IMR-90 (cell line): Measurements from ENCODE around the gene GOLGA6C. TPM values are rescaled to one million over a fixed set of nuclear protein-coding genes. Genes with fewer than 3 reads are reported as not detected.
"Not testable (repeated sequence)": the region's sequence is repeated elsewhere in the genome, so short reads cannot be mapped to it uniquely, and the experiment has no call there.

Source experiments
- ATAC-seq: fragments of 200-7000 bp; cut with Tn5 transposase; 2 replicates; pipeline ENCODE4 v1.9.1; 2020; ENCODE audit warnings: low read depth, mild to moderate bottlenecking, moderate library complexity
- BruUV-seq: library from RNA; stranded (reverse); fragments of 400-500 nt; replicated peaks from 2 replicates; lab custom pipeline; 2021; lab: Mats Ljungman, UMichigan
- CTCF ChIA-PET: fragments of 300-600 bp; formaldehyde crosslinking; extraction: SDS; loops from one replicate; lab custom pipeline; 2021; ENCODE audit warnings: antibody characterized with exemption; lab: Yijun Ruan, JAX
- POLR2A ChIA-PET: fragments of 300-600 bp; sonication (Branson Sonifier 250); formaldehyde crosslinking; loops from one replicate; lab custom pipeline; 2022; ENCODE audit warnings: antibody characterized with exemption; ENCODE audit not compliant: unreplicated experiment; lab: Charles Lee
- DNase-seq: peaks from one replicate; pipeline ENCODE4 v3.0.0; 2013
- H2AFZ ChIP-seq: replicated peaks from 2 replicates; pipeline ENCODE3; 2013; ENCODE audit warnings: low read length, mild to moderate bottlenecking; ENCODE audit not compliant: poor library complexity
- H2AK5ac ChIP-seq: 2 replicates; pipeline ENCODE4 v1.6.1; 2013; ENCODE audit warnings: low read depth, low read length, inconsistent platforms
- H2AK9ac ChIP-seq: replicated peaks from 2 replicates; pipeline ENCODE3; 2013; ENCODE audit warnings: mild to moderate bottlenecking, low read depth, low read length, moderate library complexity; ENCODE audit not compliant: poor library complexity
- H2BK120ac ChIP-seq: 2 replicates; pipeline ENCODE4 v1.6.1; 2013; ENCODE audit warnings: low read depth, low read length, inconsistent platforms
- H2BK15ac ChIP-seq: 3 replicates; pipeline ENCODE4 v1.6.1; 2013; ENCODE audit warnings: low read depth, low read length, inconsistent platforms
- H2BK20ac ChIP-seq: 2 replicates; pipeline ENCODE4 v1.6.1; 2013; ENCODE audit warnings: low read depth, mild to moderate bottlenecking, inconsistent platforms, low read length, moderate library complexity
- H2BK5ac ChIP-seq: 2 replicates; pipeline ENCODE4 v1.6.1; 2013; ENCODE audit warnings: mild to moderate bottlenecking, low read depth, low read length, inconsistent platforms; ENCODE audit not compliant: poor library complexity, severe bottlenecking
- H3K14ac ChIP-seq: replicated peaks from 2 replicates; pipeline ENCODE4 v1.6.1; 2013; ENCODE audit warnings: low read depth, low read length, inconsistent platforms
- H3K18ac ChIP-seq: 2 replicates; pipeline ENCODE4 v1.6.1; 2013; ENCODE audit warnings: low read depth, low read length, control low read depth
- H3K23ac ChIP-seq: 2 replicates; pipeline ENCODE4 v1.6.1; 2013; ENCODE audit warnings: low read depth, low read length, inconsistent platforms
- H3K27ac ChIP-seq: 2 replicates; pipeline ENCODE4 v1.5.1; 2013; ENCODE audit warnings: mild to moderate bottlenecking, control low read depth, low read length; ENCODE audit not compliant: insufficient read depth
- H3K27me3 ChIP-seq: 2 replicates; pipeline ENCODE4 v1.6.1; 2013; ENCODE audit warnings: low read length; ENCODE audit not compliant: control insufficient read depth, insufficient read depth
- H3K36me3 ChIP-seq: 2 replicates; pipeline ENCODE4 v1.6.1; 2013; ENCODE audit warnings: low read length, mixed read lengths; ENCODE audit not compliant: control insufficient read depth, insufficient read depth
- H3K4ac ChIP-seq: 2 replicates; pipeline ENCODE4 v1.6.1; 2013; ENCODE audit warnings: low read depth, low read length, inconsistent platforms
- H3K4me1 ChIP-seq: 2 replicates; pipeline ENCODE4 v1.6.1; 2013; ENCODE audit warnings: low read length, mixed read lengths; ENCODE audit not compliant: control insufficient read depth, insufficient read depth
- H3K4me2 ChIP-seq: 2 replicates; pipeline ENCODE4 v1.6.1; 2013; ENCODE audit warnings: low read depth, mild to moderate bottlenecking, control low read depth, low read length, moderate library complexity
- H3K4me3 ChIP-seq: 2 replicates; pipeline ENCODE4 v1.5.1; 2013; ENCODE audit warnings: low read depth, mild to moderate bottlenecking, control low read depth, low read length, moderate library complexity; ENCODE audit not compliant: insufficient read depth
- H3K56ac ChIP-seq: 2 replicates; pipeline ENCODE4 v1.6.1; 2013; ENCODE audit warnings: low read length, inconsistent platforms; ENCODE audit not compliant: insufficient read depth; ENCODE audit errors: extremely low read depth
- H3K79me1 ChIP-seq, 2 experiments: 2 replicates each; pipeline ENCODE4 v1.6.1; 2013; ENCODE audit warnings: low read length in 2 of 2, inconsistent platforms in 1 of 2, low read depth in 1 of 2
- H3K9ac ChIP-seq: 2 replicates; pipeline ENCODE4 v1.6.1; 2013; ENCODE audit warnings: low read depth, low read length, control low read depth
- H3K9me1 ChIP-seq: 2 replicates; pipeline ENCODE4 v1.6.1; 2013; ENCODE audit warnings: low read length, inconsistent platforms; ENCODE audit not compliant: insufficient read depth
- H3K9me3 ChIP-seq: 2 replicates; pipeline ENCODE4 v1.6.1; 2013; ENCODE audit warnings: low read length; ENCODE audit not compliant: control insufficient read depth, insufficient read depth
- H4K20me1 ChIP-seq: 2 replicates; pipeline ENCODE4 v1.6.1; 2013; ENCODE audit warnings: low read length, inconsistent platforms; ENCODE audit not compliant: insufficient read depth
- H4K5ac ChIP-seq: 2 replicates; pipeline ENCODE4 v1.6.1; 2013; ENCODE audit warnings: mild to moderate bottlenecking, low read depth, low read length, control low read depth
- H4K8ac ChIP-seq, 2 experiments: 2 replicates each; pipeline ENCODE4 v1.6.1; 2013; ENCODE audit warnings: low read depth in 2 of 2, low read length in 2 of 2, control low read depth in 1 of 2, inconsistent platforms in 1 of 2
- H4K91ac ChIP-seq: 2 replicates; pipeline ENCODE4 v1.6.1; 2013; ENCODE audit warnings: low read depth, low read length, inconsistent platforms; ENCODE audit not compliant: insufficient read depth
- RFX5 ChIP-seq: IDR thresholded peaks from 2 replicates; pipeline ENCODE4 v1.8.0; 2012; ENCODE audit warnings: low read depth, mild to moderate bottlenecking, low read length, moderate library complexity
- WGBS, 2 experiments: methylation state at CpG; one replicate each; pipeline versions ENCODE4 v1.1.5 to v1.1.7; 2013; ENCODE audit warnings: missing lambda C conversion rate in 2 of 2; ENCODE audit not compliant: insufficient read length in 1 of 2; ENCODE audit errors: extremely low coverage in 2 of 2; 5-methylcytosine and 5-hydroxymethylcytosine counted together
- dilution Hi-C: fragments of 300-500 bp; cut with HindIII; formaldehyde crosslinking; loops from one replicate; pipeline ENCODE4 v1.14.3; 2018; ENCODE audit warnings: low sequenced_read_pairs; ENCODE audit not compliant: unreplicated experiment
- in situ Hi-C: fragments of 300-500 bp; cut with MboI; formaldehyde crosslinking; loops from 3 replicates; pipeline ENCODE4 v1.14.3; 2019; ENCODE audit warnings: low sequenced_read_pairs, inconsistent platforms, mixed read lengths
- intact Hi-C: fragments of 100-400 bp; cut with micrococcal nuclease; formaldehyde crosslinking; loops from 2 replicates; pipeline ENCODE4 v1.10.0; 2022
- polyA plus RNA-seq, 3 experiments: library from polyadenylated mRNA; depleted of rRNA; stranded (reverse); fragments of >200 nt; gene quantifications; 2 replicates each; pipeline ENCODE4 v1.2.3, GENCODE V29; 2012; ENCODE audit warnings: low replicate concordance in 1 of 3
- total RNA-seq: library from RNA; depleted of rRNA; stranded (reverse); fragments of >200 nt; gene quantifications from 2 replicates; pipeline ENCODE4 v1.2.3, GENCODE V29; 2012

The GOLGA6C gene
- total and polyA plus RNA-seq, 2 of the 4 experiments (the other 2 are of a cell fraction): not detected

DNA sequence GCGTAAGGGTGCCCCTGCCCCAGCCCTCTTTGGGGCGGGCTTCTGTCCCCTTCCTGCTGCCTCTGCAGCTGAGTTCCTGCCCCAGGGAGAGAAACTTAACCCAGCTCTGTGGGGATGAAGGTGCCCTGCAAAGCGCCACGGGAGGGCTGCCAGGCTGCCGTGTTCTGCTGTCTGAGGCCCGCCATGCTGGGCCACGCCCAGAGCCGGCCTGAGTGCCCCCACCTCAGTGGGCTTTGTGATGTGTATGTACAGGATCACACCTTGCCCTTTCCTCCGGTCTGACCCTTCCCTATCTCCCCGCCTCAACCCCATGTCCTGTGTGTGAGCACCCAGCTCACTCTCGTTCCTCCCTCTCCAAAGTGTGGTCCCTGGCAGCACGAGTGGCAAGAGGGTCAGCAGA lies 33.9 kb upstream of the GOLGA6C start:
- Histone ChIP-seq H3K79me1 (no peaks in the 10 kb centered on the region), H2AK5ac (no peak overlapping the region), H3K18ac (no peak overlapping the region), H3K14ac (no peak overlapping the region), H4K20me1 (no peaks in the 10 kb centered on the region), H4K91ac (no peak overlapping the region), H3K9ac (no peak overlapping the region), H3K56ac (no peak overlapping the region), H3K27ac (no peak overlapping the region), H3K27me3 (peaks cover 40% of the 10 kb centered on the region), H2AFZ (no peak overlapping the region), H2BK5ac (no peak overlapping the region), H3K4me2 (no peak overlapping the region), H3K4ac (no peak overlapping the region), H3K9me1 (no peaks in the 10 kb centered on the region), H4K5ac (no peak overlapping the region), H2BK15ac (no peak overlapping the region), H3K4me1 (no peaks in the 10 kb centered on the region), H3K9me3 (no peaks in the 10 kb centered on the region), H3K23ac (no peak overlapping the region), H2AK9ac (no peak overlapping the region), H2BK120ac (no peak overlapping the region), H3K4me3 (no peak overlapping the region), H4K8ac (no peak overlapping the region), H2BK20ac (no peak overlapping the region), H3K36me3 (no peaks in the 10 kb centered on the region)
- intact Hi-C loops (no loop called here), in situ Hi-C loops (no loop called here), dilution Hi-C loops (no loop called here)
- POLR2A ChIA-PET: no interaction called here
- DNase-seq: no peak
- no CpG with 5 or more reads among the region's 12 CpGs for WGBS, 2 experiments
- ATAC-seq: no peak
- CTCF ChIA-PET: no interaction called here
- no peak for TF ChIP-seq RFX5
- no TSS peak for BruUV-seq

DNA sequence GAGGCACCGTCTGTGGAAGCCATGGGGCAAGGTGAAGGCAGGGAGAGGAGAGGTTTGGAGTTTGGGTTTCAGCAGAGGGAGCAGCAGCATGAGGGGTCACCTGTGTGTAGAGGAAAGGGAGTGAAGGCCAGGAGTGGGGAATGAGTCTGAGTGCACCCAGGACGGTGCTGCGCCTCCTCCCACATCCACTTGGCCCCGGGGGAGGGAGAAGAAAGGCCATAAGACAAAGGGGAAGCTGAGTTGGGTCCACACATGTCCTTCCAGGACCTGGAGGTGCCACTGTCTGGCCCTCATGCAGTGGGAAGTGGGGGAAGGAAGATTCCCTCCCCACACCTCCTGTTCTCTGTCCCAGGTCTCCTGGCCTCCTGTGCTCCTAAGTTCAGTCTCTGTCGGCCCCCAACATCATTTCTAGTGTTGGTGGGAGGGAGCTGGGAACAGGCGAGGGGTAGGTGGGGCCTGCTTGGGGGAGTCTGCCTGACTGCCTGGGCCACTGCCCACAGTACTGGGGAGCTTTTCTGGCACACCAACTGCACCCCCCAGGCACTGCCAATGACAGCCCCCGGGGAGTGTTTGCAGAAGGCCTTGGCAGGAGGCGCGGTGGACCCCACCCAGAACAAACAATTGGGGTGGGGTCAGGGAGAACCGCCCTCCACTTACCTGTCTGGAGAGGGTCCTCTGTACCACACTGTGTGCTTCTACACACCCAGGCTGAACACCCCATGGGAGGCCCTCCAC lies 32.9 kb upstream of the GOLGA6C start:
- H3K79me1 ChIP-seq, DNase-seq, H2AK9ac ChIP-seq, H3K14ac ChIP-seq, H3K4me1 ChIP-seq, H4K20me1 ChIP-seq, H3K4me2 ChIP-seq, CTCF ChIA-PET, H3K36me3 ChIP-seq, H3K4ac ChIP-seq, H2BK20ac ChIP-seq, H2BK5ac ChIP-seq, ATAC-seq, H2AK5ac ChIP-seq, H2AFZ ChIP-seq, H3K27ac ChIP-seq, H4K5ac ChIP-seq, POLR2A ChIA-PET, H4K8ac ChIP-seq, H4K91ac ChIP-seq, in situ Hi-C loops, H2BK15ac ChIP-seq, H3K56ac ChIP-seq, intact Hi-C loops, H3K9me3 ChIP-seq, H3K9me1 ChIP-seq, dilution Hi-C loops, H3K9ac ChIP-seq, H2BK120ac ChIP-seq, H3K18ac ChIP-seq, BruUV-seq, H3K4me3 ChIP-seq, H3K23ac ChIP-seq: not testable (repeated sequence)
- no CpG with 5 or more reads among the region's 10 CpGs for WGBS, 2 experiments
- peaks cover 38% of the 10 kb centered on the region for H3K27me3 ChIP-seq
